Right renal pelvis (tissue), 4 donors: ENCODE data around the gene CLCNKA. TPM values are rescaled to one million over a fixed set of nuclear protein-coding genes. Genes with fewer than 3 reads are reported as not detected.
"Not testable (repeated sequence)": the region's sequence is repeated elsewhere in the genome, so short reads cannot be mapped to it uniquely, and the experiment has no call there.

ENCODE experiments used
- DNase-seq, 4 donors: peaks; one replicate each; pipeline ENCODE4 v3.0.0-alpha.2; 2013; ENCODE audit warnings: low read depth in 4 of 4, low spot score in 3 of 4, missing footprints in 1 of 4
- polyA plus RNA-seq, 4 donors: library from polyadenylated mRNA; unstranded; fragments of 120-200 nt; gene quantifications; one replicate each; pipeline ENCODE4 v1.2.1, GENCODE V29; 2013; ENCODE audit not compliant: insufficient read length in 4 of 4

The CLCNKA gene
- polyA plus RNA-seq, 4 donors: 15.6 to 26.9 (median 18.3) TPM

- no peak for DNase-seq
Observed at GRCh38 chr1:15997076-15997585, 24.7 kb upstream of the CLCNKA start.

DNA sequence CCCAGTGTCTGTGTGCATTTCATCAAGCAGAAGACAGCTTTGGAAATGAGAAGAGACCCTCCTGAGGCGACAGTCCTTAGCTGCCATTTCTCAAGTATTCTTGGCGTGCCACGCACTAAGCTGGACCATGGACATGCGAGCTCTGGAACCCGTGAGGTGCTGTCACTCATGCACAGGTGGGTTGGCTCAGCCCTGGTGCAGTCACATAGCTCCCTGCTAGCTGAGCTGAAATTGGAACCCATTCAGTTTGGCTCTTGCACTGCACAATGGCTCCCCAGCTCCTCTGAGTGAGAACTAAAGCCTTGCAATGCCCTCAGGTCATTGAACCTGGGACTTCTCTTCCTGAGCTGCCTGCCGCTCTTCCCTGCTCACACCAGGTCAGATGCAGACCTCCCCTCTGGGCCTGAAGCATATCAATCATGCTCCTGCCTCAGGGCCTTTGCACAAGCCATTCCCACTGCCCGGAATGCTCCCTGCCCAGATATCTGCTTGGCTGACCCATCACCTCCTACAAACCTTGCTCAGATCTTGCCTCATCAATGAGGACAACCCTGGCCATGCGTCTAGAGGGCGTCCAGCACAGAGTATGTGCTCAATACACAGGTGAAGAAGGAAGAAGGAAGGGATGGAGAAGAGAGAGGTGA, 24.1 kb upstream of the CLCNKA start:
- no peak for DNase-seq

DNA sequence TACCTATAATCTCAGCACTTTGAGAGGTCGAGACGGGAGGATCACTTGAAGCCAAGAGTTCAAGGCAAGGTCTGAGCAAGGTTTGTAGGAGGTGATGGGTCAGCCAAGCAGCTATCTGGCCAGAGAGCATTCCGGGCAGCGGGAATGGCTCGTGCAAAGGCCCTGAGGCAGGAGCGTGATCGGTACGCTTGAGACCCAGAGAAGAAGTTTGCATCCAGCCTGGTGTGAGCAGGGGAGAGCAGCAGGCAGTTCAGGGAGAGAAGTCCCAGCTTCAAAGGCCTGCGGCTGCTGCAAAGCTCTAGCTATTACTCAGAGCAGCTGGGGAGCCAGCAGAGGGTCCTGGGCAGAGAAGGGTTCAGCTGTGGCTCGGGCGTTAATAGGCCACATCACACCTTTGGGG, 22.9 kb upstream of the CLCNKA start:
- DNase-seq: no peak

GRCh38 chr1:16001274-16001673, 20.6 kb upstream of the CLCNKA start:
- not testable (repeated sequence) for DNase-seq

DNA sequence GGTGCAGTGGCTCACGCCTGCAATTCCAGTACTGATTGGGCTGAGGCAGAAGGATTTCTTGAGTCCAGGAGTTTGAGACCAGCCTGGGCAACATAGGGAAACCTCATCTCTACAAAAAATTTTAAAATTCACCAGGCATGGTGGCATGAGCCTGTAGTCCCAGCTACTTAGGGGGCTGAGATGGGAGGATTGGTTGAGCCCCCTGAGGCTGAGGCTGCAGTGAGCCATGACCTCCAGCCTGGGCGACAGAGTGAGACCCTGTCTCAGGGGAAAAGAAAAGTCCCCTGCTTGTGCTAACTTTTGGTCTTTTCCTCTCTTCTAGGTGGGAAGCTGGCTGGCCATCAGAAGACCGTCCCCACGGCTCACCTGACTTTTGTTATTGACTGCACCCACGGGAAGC, 16.2 kb upstream of the CLCNKA start:
- DNase-seq: no peak

- DNase-seq: no peak
Observed at GRCh38 chr1:16006010-16006409, 15.8 kb upstream of the CLCNKA start.

- DNase-seq: no peak
Observed at GRCh38 chr1:16006552-16007485, 15.0 kb upstream of the CLCNKA start.

GRCh38 chr1:16007671-16008341, 14.0 kb upstream of the CLCNKA start:
- DNase-seq: no peak

- peak in 1 of 4 donors; percentile 69 for DNase-seq
Observed at GRCh38 chr1:16009030-16009460, 12.8 kb upstream of the CLCNKA start.

DNA sequence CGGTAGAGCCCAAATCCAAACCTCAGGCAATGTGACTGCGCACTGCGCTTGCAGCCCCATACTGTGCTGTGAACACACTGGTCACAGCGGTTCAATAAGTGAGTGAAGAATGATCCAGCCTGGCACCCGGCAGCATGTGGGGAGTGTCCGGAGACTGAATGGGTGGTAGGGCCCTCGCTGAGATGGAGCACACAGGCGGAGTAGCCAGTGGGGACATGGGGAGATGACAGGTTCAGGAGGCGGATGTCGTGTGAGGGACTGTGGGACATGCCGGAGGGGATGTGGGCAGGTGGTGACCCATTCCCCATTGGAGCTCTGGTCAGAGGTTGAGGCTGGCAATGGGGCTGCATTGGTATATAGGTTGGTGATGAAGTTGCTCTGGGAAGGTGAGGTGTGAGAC, 12.2 kb upstream of the CLCNKA start:
- no peak for DNase-seq

- DNase-seq: no peak
Observed at GRCh38 chr1:16010837-16011236, 11.0 kb upstream of the CLCNKA start.

DNA sequence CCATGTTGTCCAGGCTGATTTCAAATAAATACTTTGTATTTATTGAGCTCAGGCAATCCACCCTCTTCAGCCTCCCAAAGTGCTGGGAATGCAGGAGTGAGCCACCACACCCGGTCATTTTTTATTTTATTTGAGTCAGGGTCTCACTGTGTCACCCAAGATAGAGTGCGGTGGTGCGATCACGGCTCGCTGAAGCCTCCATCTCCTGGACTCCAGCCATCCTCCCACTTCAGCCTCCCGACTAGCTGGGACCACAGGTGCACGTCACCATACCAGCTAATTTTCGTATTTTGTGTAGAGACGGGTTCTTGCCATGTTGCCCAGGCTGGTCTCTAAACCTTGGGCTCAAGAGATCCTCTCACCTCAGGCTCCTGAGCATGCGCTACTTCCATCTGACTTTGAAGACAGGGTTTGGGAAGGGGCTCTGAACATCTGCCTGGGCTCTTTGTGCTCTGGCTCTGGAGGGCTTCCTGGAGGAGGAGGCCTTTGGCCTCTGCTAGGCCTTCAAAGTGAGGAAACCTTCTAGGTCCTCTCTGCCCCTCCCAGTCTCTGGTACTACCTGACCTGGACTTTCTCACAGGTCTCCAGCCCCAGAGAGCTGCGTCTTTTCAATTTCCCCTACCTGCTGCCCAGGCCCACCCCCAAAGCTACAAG, 9.8 kb upstream of the CLCNKA start:
- no peak for DNase-seq

DNA sequence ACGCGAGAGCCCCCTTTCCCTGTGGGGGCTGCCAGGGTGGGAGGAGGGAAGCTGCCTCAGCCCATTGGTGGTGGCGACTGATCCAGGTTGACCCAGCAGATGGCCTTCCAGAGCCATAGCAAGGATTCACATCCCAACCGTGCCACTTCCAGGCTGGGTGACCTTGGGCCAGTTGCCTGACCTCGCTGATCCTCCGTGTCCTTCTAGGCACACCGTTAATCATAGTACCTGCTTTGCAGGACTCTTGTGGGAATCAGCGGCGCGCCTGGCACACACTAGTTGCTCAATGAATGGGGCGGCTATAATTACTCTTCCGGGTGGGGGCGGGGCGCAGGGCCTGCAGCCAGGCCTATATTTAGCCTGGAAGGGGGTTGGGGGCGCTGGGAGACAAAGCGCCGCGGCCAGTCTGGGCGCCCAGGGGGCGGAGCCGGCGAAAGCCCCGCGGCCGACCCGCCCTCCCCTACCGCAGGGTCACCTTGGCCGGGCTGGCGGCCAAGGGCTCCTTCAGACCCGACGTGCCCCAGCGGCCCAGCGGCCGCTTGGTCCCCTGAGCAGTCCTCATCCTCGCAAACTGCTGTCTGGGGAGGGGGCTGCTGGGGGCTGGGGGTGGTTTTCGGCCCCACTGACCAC, 9.1 kb upstream of the CLCNKA start:
- peak in 1 of 4 donors; percentile 39 for DNase-seq

DNA sequence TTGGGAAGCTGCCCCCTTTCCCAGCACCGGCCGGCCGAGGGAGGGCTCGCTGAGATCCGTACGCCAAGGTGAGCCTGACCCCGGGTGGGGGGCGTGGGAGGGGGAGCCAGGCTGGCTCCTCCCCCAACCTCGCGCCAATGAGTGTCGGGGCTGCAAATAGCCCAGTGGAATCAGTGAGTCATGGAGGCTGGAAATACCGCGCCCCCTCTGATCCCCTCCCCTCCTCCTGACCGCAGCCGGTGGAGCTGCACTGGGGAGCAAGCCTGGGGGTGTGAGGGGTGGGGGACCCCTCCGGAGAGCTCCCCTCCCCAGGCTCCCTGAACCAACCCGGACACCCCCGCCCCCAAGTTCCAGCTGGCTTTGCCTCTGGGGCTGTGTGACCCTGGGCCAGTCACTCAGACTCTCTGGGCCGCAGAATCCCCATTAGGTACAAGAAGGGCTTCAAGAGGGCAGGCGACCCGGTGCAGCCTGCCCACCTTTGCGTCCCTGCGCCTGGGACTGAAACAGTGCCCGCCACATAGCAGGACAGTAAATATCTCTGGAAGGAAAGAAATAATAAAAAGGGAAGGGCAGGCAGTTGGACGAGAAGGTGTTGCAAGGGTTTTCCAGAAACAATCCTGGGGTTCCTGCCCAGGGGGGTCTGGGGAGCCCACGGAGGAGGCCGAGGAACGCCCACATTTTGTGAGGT, 8.5 kb upstream of the CLCNKA start:
- peak in 1 of 4 donors; percentile 43 for DNase-seq

DNA sequence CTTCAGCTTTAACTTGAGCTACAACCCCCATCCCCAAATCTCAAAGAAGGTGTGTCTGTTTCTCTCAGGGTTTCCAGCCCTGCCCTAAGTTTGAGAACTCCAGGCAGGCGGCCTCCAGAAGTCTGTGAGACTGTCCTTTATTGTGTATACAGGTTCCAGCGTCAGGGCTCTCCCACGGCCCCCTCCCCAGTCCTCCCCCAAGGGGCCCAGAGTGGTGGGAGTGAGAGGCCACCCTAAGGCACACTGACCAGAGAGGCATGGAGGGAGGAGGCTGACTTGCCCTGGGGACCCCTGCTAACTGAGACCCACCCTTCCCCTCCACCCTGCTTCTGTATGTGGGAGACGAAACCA, 8.0 kb upstream of the CLCNKA start:
- no peak for DNase-seq

GRCh38 chr1:16014509-16015482, 7.0 kb upstream of the CLCNKA start:
- no peak for DNase-seq

DNA sequence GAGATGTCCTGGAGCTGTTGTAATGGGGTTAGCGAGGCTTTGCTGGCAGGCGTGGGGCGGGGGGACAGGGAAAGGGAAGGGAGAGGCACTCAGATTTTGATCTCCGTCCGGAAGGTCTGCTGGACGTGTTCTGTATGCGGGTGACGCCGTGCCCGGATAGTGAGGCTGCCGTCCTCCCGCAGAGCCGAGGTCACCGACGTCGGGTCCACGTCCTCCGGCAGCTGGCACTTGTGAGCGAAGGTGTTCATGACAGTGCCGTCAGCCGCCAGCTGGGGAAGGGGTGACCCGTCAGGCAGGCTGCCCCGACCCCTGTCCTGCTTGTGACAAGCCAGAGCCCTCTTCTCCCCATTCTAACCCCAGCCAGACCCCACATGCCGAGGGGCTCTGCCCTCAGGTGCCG, 6.3 kb upstream of the CLCNKA start:
- DNase-seq: no peak
